HG03520 (cell line): ENCODE results near the gene EPB42.
"Not testable (repeated sequence)": the region's sequence is repeated elsewhere in the genome, so short reads cannot be mapped to it uniquely, and the experiment has no call there.

ENCODE experiments used
- ATAC-seq: cut with Tn5 transposase; IDR thresholded peaks from one replicate; pipeline ENCODE4 v1.9.1; 2021; ENCODE audit warnings: mild to moderate bottlenecking, moderate library complexity; ENCODE audit not compliant: unreplicated experiment

EPB42 gene

GRCh38 chr15:43242616-43243015 lies 21.8 kb upstream of the EPB42 start:
- ATAC-seq, result no peak

- ATAC-seq, result no peak
Measured at GRCh38 chr15:43241100-43241499, 20.3 kb upstream of the EPB42 start.

GRCh38 chr15:43239732-43240491 lies 19.1 kb upstream of the EPB42 start:
- ATAC-seq, result no peak

- ATAC-seq, result no peak
Measured at GRCh38 chr15:43238671-43239131, 17.9 kb upstream of the EPB42 start.

- ATAC-seq, result no peak
Measured at GRCh38 chr15:43237842-43238470, 17.1 kb upstream of the EPB42 start.

- ATAC-seq, result no peak
Measured at GRCh38 chr15:43235536-43235935, 14.7 kb upstream of the EPB42 start.

- ATAC-seq, result no peak
Measured at GRCh38 chr15:43232289-43232874, 11.6 kb upstream of the EPB42 start.

GRCh38 chr15:43230640-43231115 lies 9.9 kb upstream of the EPB42 start:
- ATAC-seq, result no peak

- ATAC-seq, result no peak
Measured at GRCh38 chr15:43229977-43230376, 9.2 kb upstream of the EPB42 start.

GRCh38 chr15:43226436-43227305 lies 5.9 kb upstream of the EPB42 start:
- ATAC-seq, result no peak

GRCh38 chr15:43225950-43226255 lies 5.1 kb upstream of the EPB42 start:
- ATAC-seq, result not testable (repeated sequence)

- no peak for ATAC-seq
Measured at GRCh38 chr15:43225201-43225949, 4.6 kb upstream of the EPB42 start.

- no peak for ATAC-seq
Measured at GRCh38 chr15:43221422-43221821, 604 bp upstream of the EPB42 start.

GRCh38 chr15:43219929-43220928 lies 589 bp downstream of the EPB42 start:
- no peak for ATAC-seq

- ATAC-seq, result no peak
Measured at GRCh38 chr15:43218908-43219706, 1.7 kb downstream of the EPB42 start.

- ATAC-seq, result no peak
Measured at GRCh38 chr15:43215961-43216360, 4.9 kb downstream of the EPB42 start.

- no peak for ATAC-seq
Measured at GRCh38 chr15:43214592-43215295, 6.1 kb downstream of the EPB42 start.

- no peak for ATAC-seq
Measured at GRCh38 chr15:43214169-43214568, 6.6 kb downstream of the EPB42 start.
